GM18951 (cell line): ENCODE data around the gene PRSS27.
"Not testable (repeated sequence)": the region's sequence is repeated elsewhere in the genome, so short reads cannot be mapped to it uniquely, and the experiment has no call there.

Experiments
- POLR2A ChIP-seq: IDR thresholded peaks from 4 replicates; pipeline ENCODE4 v1.6.1; 2011; ENCODE audit warnings: mild to moderate bottlenecking; ENCODE audit not compliant: insufficient read length, insufficient read depth; ENCODE audit errors: extremely low read depth
- in situ Hi-C: fragments of 300-500 bp; cut with MboI; formaldehyde crosslinking; loops from one replicate; pipeline ENCODE4 v1.12.0; 2022; ENCODE audit warnings: low sequenced_read_pairs, mixed read lengths, inconsistent platforms; ENCODE audit not compliant: unreplicated experiment

Gene PRSS27

GRCh38 chr16:2724816-2725348, 4.9 kb upstream of the PRSS27 start:
- in situ Hi-C loops, result no loop called here
- TF ChIP-seq POLR2A, result no peak

GRCh38 chr16:2724088-2724676, 4.2 kb upstream of the PRSS27 start:
- in situ Hi-C loops, result no loop called here
- no peak for TF ChIP-seq POLR2A

GRCh38 chr16:2721634-2722173, 1.7 kb upstream of the PRSS27 start:
- in situ Hi-C loops, result not testable (repeated sequence)

- in situ Hi-C loops, result no loop called here
- TF ChIP-seq POLR2A, result peak; percentile 74
Observed at GRCh38 chr16:2720719-2721633, 952 bp upstream of the PRSS27 start.

DNA sequence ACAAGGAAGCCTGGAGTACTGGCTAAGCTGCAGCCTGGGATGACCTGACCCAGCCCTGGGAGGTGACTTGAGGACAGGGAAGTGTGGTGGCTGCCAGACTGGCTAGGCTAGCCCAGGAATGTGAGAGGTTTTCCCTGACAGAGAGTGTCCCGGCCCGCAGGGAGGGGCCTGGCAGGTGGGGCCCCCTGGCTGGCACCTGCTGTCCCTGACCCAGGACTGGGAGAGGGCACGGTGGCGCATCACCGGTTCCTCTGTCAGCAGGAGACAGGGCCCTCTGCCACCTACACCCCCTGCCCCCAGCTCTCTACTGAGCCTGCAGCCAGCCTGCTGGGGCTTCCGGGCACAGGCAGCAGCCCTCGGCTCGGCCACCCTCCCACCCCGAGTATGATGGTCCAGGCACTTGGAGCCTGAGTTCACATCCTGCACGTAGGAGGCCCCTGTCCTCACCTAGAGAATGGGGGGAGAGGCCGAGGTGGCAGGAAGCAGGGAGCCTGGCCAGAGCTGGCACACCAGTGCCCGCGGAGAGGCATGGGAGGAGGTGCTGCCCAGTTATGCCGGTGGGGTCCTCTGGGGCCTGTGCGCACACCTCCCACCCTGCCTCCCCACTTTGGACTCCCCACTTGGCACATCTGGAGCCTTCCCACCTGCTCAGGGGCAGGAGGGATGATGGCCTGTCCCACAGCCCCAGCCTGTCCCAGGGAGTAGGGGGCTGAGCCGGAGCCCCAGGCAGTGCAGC, 528 bp downstream of the PRSS27 start:
- no peak for TF ChIP-seq POLR2A

GRCh38 chr16:2717383-2718263, 2.4 kb downstream of the PRSS27 start:
- in situ Hi-C loops, result no loop called here
- TF ChIP-seq POLR2A, result no peak

More for the DNA sequence above, 528 bp downstream of the PRSS27 start:
- in situ Hi-C loops, result no loop called here

DNA sequence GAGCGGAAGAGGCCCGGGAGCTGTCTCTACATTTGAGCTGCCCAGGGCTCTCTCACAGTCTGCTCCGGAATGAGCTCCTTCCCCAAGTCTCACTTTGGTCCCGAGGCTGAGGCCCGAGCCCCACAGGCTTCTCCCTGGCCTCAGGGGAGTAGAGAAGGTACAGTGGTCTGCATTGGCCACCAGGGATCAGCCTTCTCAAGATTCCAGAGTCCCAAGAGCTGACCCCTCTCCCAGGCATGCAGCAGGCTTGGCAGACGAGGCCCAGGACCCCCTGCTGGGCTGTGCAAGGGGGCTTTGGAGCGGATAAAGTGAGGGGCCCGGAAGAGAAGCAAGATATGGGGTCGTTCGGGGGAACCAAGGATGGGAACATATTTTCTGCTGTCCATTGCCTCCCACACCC, 3.1 kb downstream of the PRSS27 start:
- no peak for TF ChIP-seq POLR2A
- in situ Hi-C loops, result no loop called here

DNA sequence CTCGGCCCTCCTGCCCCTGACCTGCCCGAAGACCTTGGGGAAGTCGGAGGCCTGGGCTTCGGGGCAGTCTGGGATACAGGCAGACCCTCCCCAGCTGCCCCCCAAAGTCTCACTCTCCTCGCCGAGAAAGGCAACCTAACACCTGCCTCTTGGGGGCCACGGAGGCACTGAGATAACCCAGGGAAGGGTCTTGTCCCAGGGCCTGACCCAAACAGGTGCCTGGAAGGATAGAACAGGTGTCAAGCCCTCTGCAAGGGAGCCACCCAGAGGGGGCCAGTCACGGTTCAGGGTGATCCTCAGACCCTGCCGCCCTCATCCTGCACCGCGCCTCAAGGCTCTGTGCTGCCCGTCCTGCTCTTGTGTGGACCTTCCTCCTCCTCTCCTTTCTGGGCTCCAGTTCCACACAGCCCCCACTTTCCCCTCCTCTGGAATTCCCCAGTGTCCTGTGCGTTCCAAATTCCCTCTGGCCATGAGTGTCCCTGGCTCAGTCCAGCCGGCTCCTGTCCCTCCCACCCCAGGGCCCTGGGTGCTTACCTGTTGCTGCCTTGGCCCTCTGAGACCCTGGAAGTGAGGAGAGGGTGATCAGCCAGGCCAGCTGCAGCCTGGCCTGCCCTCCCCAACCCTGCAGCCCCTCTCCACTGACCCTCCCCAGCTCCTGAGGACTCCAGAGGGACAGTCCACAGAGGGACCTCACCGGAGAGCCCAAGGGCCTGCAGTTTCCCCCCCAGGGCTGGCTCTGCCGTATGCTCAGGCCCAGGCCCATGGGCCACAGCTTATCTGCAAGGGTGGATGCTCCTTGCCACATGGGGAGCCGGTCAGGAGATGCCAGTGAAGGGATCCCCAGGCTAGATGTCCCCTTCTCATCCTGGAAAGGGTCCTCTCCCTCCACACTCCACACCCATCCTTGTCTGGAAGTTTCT, 3.8 kb downstream of the PRSS27 start:
- no peak for TF ChIP-seq POLR2A
- in situ Hi-C loops, result no loop called here

- no peak for TF ChIP-seq POLR2A
- in situ Hi-C loops, result no loop called here
Observed at GRCh38 chr16:2715519-2715918, 4.5 kb downstream of the PRSS27 start.

DNA sequence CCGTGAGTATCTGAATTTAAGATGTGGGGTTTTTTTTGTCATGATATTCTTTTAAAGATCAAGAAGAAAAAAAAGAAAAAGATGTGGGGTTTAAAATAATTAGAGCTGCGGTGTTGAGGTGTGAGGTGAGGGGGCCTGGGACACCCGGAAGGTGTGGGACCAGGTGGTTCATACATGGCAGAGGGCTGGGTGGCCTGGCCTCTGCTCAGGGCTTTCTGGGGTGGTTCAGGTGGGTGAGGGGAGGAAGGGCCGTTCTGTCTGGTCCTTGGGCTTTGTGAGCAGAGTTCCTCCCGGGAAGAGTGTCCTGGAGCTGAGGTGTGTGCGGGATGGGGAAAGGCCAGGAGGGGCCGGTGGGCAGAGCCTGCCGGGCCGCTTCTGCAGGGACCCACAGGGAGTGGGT, 5.0 kb downstream of the PRSS27 start:
- no peak for TF ChIP-seq POLR2A
- in situ Hi-C loops, result no loop called here

- in situ Hi-C loops, result no loop called here
- no peak for TF ChIP-seq POLR2A
Observed at GRCh38 chr16:2713985-2714774, 5.8 kb downstream of the PRSS27 start.
